ENCODE results near the gene TARBP1.
A peak's percentile ranks its signal among the peaks of the same experiment; 100 is the strongest.
"Not testable (repeated sequence)": the region's sequence is repeated elsewhere in the genome, so short reads cannot be mapped to it uniquely, and the experiment has no call there.

Gene TARBP1

GRCh38 chr1:234388094-234388493 is 90.9 kb downstream of the TARBP1 start:
- no peak for DNase-seq (ENCODE audit: low spot score)

GRCh38 chr1:234386122-234386521 is 92.9 kb downstream of the TARBP1 start:
- no peak for DNase-seq (ENCODE audit: low spot score)

GRCh38 chr1:234381699-234382555 is 97.1 kb downstream of the TARBP1 start:
- no peak for DNase-seq (ENCODE audit: low spot score)

GRCh38 chr1:234379591-234380109 is 99.3 kb downstream of the TARBP1 start:
- DNase-seq (ENCODE audit: low spot score): not testable (repeated sequence)

GRCh38 chr1:234375672-234376071 is 103.3 kb downstream of the TARBP1 start:
- DNase-seq (ENCODE audit: low spot score): no peak

GRCh38 chr1:234373959-234374254 is 105.1 kb downstream of the TARBP1 start:
- DNase-seq (ENCODE audit: low spot score): no peak

GRCh38 chr1:234373064-234373958 is 105.7 kb downstream of the TARBP1 start, which contains the start of gene COA6:
TSS of gene COA6 (plus strand) at chr1:234373456. CDS start at chr1:234373467, 11 bp downstream.
- DNase-seq (ENCODE audit: low spot score): peak; percentile 83

GRCh38 chr1:234372011-234372757 is 106.8 kb downstream of the TARBP1 start:
- no peak for DNase-seq (ENCODE audit: low spot score)

- DNase-seq (ENCODE audit: low spot score): no peak
Measured at GRCh38 chr1:234371414-234371813, 107.6 kb downstream of the TARBP1 start.

GRCh38 chr1:234369784-234370183 is 109.2 kb downstream of the TARBP1 start:
- no peak for DNase-seq (ENCODE audit: low spot score)

GRCh38 chr1:234369033-234369430 is 109.9 kb downstream of the TARBP1 start:
- DNase-seq (ENCODE audit: low spot score): no peak

- no peak for DNase-seq (ENCODE audit: low spot score)
Measured at GRCh38 chr1:234368320-234369032, 110.5 kb downstream of the TARBP1 start.

- no peak for DNase-seq (ENCODE audit: low spot score)
Measured at GRCh38 chr1:234362558-234362957, 116.4 kb downstream of the TARBP1 start.

- no peak for DNase-seq (ENCODE audit: low spot score)
Measured at GRCh38 chr1:234361102-234361603, 117.8 kb downstream of the TARBP1 start.

- DNase-seq (ENCODE audit: low spot score): no peak
Measured at GRCh38 chr1:234357831-234358230, 121.1 kb downstream of the TARBP1 start.

- not testable (repeated sequence) for DNase-seq (ENCODE audit: low spot score)
Measured at GRCh38 chr1:234356615-234357269, 122.2 kb downstream of the TARBP1 start.

GRCh38 chr1:234355782-234356510 is 123.0 kb downstream of the TARBP1 start:
- DNase-seq (ENCODE audit: low spot score): no peak

- DNase-seq (ENCODE audit: low spot score): no peak
Measured at GRCh38 chr1:234348964-234349363, 130.0 kb downstream of the TARBP1 start.

GRCh38 chr1:234345237-234345636 is 133.7 kb downstream of the TARBP1 start:
- no peak for DNase-seq (ENCODE audit: low spot score)

GRCh38 chr1:234342774-234343173 is 136.2 kb downstream of the TARBP1 start:
- no peak for DNase-seq (ENCODE audit: low spot score)

Data from hepatic stellate cell (primary cell).